B cell (primary cell): ENCODE data around the gene PML. TPM values are rescaled to one million over a fixed set of nuclear protein-coding genes. Genes with fewer than 3 reads are reported as not detected.
"Not testable (repeated sequence)": the region's sequence is repeated elsewhere in the genome, so short reads cannot be mapped to it uniquely, and the experiment has no call there.

Source experiments
- ATAC-seq: fragments of 200-7000 bp; cut with Tn5 transposase; one replicate; pipeline ENCODE4 v1.10.0; 2021; ENCODE audit warnings: low read depth, mild to moderate bottlenecking, moderate number of reproducible peaks, moderate library complexity
- CTCF ChIA-PET: fragments of 350-600 bp; sonication (Branson Sonifier 250); formaldehyde crosslinking; loops from one replicate; lab custom pipeline; 2021; ENCODE audit warnings: antibody characterized with exemption, inconsistent platforms; lab: Charles Lee
- POLR2A ChIA-PET: fragments of 350-600 bp; sonication (Branson Sonifier 250); formaldehyde crosslinking; loops from one replicate; lab custom pipeline; 2021; ENCODE audit warnings: antibody characterized with exemption; lab: Charles Lee
- DNase-seq: peaks from one replicate; pipeline ENCODE4 v3.0.0; 2013
- H2AFZ ChIP-seq: 2 replicates; pipeline ENCODE4 v1.6.1; 2012; ENCODE audit warnings: mild to moderate bottlenecking, low read depth, low read length; ENCODE audit not compliant: insufficient read depth, poor library complexity, severe bottlenecking
- H3K27ac ChIP-seq, 2 donors: 1 replicate in 1 of 2; 2 replicates in 1 of 2; pipeline ENCODE4 v1.5.1; 2012 to 2013; ENCODE audit warnings: low read length in 2 of 2, mild to moderate bottlenecking in 2 of 2, moderate library complexity in 1 of 2
- H3K27me3 ChIP-seq, 4 experiments: fragments of 200-600 bp in 1 of 4; sonication (generic) in 1 of 4; replicated peaks in 1 of 4; 1 replicate in 2 of 4; 2 replicates in 2 of 4; pipeline versions ENCODE4 v1.6.1 to v1.7.0; 2013 to 2016; ENCODE audit warnings: low read length in 3 of 4, mild to moderate bottlenecking in 2 of 4, mixed read lengths in 1 of 4, moderate library complexity in 1 of 4; ENCODE audit not compliant: insufficient read depth in 4 of 4, control insufficient read depth in 3 of 4; ENCODE audit errors: control extremely low read depth in 1 of 4
- H3K36me3 ChIP-seq, 2 experiments: replicated peaks in 1 of 2; 1 replicate in 1 of 2; 2 replicates in 1 of 2; pipeline versions ENCODE4 v1.6.1 to v1.7.1; 2013; ENCODE audit warnings: low read length in 1 of 2; ENCODE audit not compliant: insufficient read depth in 2 of 2, control insufficient read depth in 1 of 2; ENCODE audit errors: control extremely low read depth in 1 of 2, extremely low read depth in 1 of 2
- H3K4me1 ChIP-seq, 2 donors: fragments of 200-600 bp in 1 of 2; sonication (generic) in 1 of 2; 1 replicate in 1 of 2; 2 replicates in 1 of 2; pipeline versions ENCODE4 v1.5.1 to v1.6.1; 2013 to 2017; ENCODE audit warnings: low read length in 2 of 2; ENCODE audit not compliant: control insufficient read depth in 2 of 2, insufficient read depth in 2 of 2
- H3K4me2 ChIP-seq: replicated peaks from 2 replicates; pipeline ENCODE3; 2012; ENCODE audit warnings: mild to moderate bottlenecking, low read depth, low read length; ENCODE audit not compliant: poor library complexity, severe bottlenecking
- H3K4me3 ChIP-seq, 5 experiments: fragments of 200-600 bp in 1 of 5; sonication (generic) in 1 of 5; 1 replicate in 3 of 5; 2 replicates in 2 of 5; pipeline versions ENCODE4 v1.5.1 to v1.7.0; 2011 to 2016; ENCODE audit warnings: low read length in 4 of 5, mild to moderate bottlenecking in 4 of 5, low read depth in 2 of 5, control low read depth in 1 of 5, moderate library complexity in 1 of 5; ENCODE audit not compliant: insufficient read depth in 1 of 5; ENCODE audit errors: control extremely low read depth in 1 of 5, extremely low read depth in 1 of 5
- H3K79me2 ChIP-seq: fragments of 200-600 bp; sonication (generic); one replicate; pipeline ENCODE4 v1.6.0; 2016; ENCODE audit warnings: low read length; ENCODE audit not compliant: control insufficient read depth, insufficient read depth
- H3K9ac ChIP-seq: fragments of 200-600 bp; sonication (generic); 2 replicates; pipeline ENCODE4 v1.6.1; 2017; ENCODE audit warnings: mild to moderate bottlenecking, low read length, moderate library complexity
- H3K9me3 ChIP-seq, 3 donors: one replicate each; pipeline versions ENCODE4 v1.6.1 to v1.7.1; 2013; ENCODE audit warnings: low read length in 2 of 3; ENCODE audit not compliant: control insufficient read depth in 2 of 3, insufficient read depth in 1 of 3; ENCODE audit errors: control extremely low read depth in 1 of 3
- H4K20me1 ChIP-seq: 2 replicates; pipeline ENCODE4 v1.6.0; 2012; ENCODE audit warnings: mild to moderate bottlenecking, low read length; ENCODE audit not compliant: insufficient read depth, control insufficient read depth, poor library complexity, severe bottlenecking
- H3K27ac Mint-ChIP-seq: one replicate; pipeline ENCODE4 v1.8.0; 2021; ENCODE audit warnings: mixed read lengths
- H3K27me3 Mint-ChIP-seq: one replicate; pipeline ENCODE4 v1.8.0; 2021; ENCODE audit warnings: mixed read lengths
- H3K4me1 Mint-ChIP-seq: one replicate; pipeline ENCODE4 v1.8.0; 2021; ENCODE audit warnings: mixed read lengths
- H3K4me3 Mint-ChIP-seq: one replicate; pipeline ENCODE4 v1.8.0; 2021; ENCODE audit warnings: mixed read lengths
- H3K9me3 Mint-ChIP-seq: one replicate; pipeline ENCODE4 v1.8.0; 2022; ENCODE audit warnings: mixed read lengths; ENCODE audit not compliant: insufficient read depth
- CTCF ChIP-seq: fragments of 200-600 bp; IDR thresholded peaks from one replicate; pipeline ENCODE4 v1.8.0; 2022; ENCODE audit warnings: antibody characterized with exemption, mild to moderate bottlenecking
- EZH2 ChIP-seq: IDR thresholded peaks from 2 replicates; pipeline ENCODE4 v1.6.1; 2012; ENCODE audit warnings: borderline replicate concordance, low read depth, mild to moderate bottlenecking, moderate library complexity, low read length; ENCODE audit not compliant: insufficient read depth, poor library complexity, severe bottlenecking
- WGBS: methylation state at CpG from one replicate; pipeline ENCODE4 v1.1.5; 2013; ENCODE audit warnings: missing lambda C conversion rate; ENCODE audit not compliant: insufficient coverage; 5-methylcytosine and 5-hydroxymethylcytosine counted together
- intact Hi-C: fragments of 100-400 bp; cut with micrococcal nuclease; formaldehyde crosslinking; loops from one replicate; pipeline ENCODE4 v1.10.0; 2022
- polyA plus RNA-seq: library from polyadenylated mRNA; depleted of rRNA; stranded (reverse); fragments of >200 nt; gene quantifications from 2 replicates; pipeline ENCODE4 v1.2.3, GENCODE V29; 2012
- total RNA-seq, 2 donors: library from RNA; stranded (reverse); fragments of 120-200 nt in 1 of 2; gene quantifications; 1 replicate in 1 of 2; 2 replicates in 1 of 2; pipeline versions ENCODE4 v1.2.3 to v1.2.4, GENCODE V29; 2013 to 2022

PML gene
- total and polyA plus RNA-seq, 2 donors (not counting 1 experiment from before 2014, with no cell fraction given) = 59.2 to 66.3 TPM

DNA sequence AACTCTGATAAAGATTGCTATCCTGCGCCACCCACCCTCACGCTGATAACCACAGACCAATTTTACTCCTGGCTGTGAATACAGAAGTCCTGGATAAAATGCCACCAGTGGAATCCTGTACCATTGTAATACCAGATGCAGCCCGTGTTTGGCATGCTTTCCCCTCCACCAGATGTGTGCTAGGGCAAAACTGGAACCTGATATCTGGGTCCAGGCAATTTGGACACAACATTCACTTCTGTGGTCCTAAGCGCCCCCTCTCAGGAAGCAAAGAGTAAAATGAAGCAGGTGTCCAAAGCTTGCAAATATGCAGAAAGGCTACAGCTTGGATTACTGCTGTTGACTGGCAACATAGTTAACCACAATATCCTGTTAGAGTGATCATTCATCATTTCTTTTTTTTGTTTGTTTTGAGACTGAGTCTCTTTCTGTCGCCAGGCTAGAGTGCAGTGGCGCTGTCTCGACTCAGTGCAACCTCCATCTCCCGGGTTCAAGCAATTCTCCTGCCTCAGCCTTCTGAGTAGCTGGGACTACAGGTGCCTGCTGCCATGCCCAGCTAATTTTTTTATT is 35.4 kb upstream of the PML start:
- 0% methylated on average over 5 of the region's 8 CpGs for WGBS
- H3K79me2 ChIP-seq = no peaks in the 10 kb centered on the region
- DNase-seq = no peak
- no peaks in the 10 kb centered on the region for H4K20me1 ChIP-seq
- H3K27ac ChIP-seq = no peak overlapping the region
- ChIA-PET POLR2A (interaction anchor here (0.6 kb wide), 1 partner anchor 13 kb away, joined by 5 read pairs; no protein-coding TSS in a partner anchor), CTCF (interaction anchor here (0.7 kb wide), 1 partner anchor 32 kb away, joined by 3 read pairs; the partner anchor contains the start of gene LOXL1)
- no peak overlapping the region for H3K4me3 Mint-ChIP-seq
- peaks cover 9% of the 10 kb centered on the region for H3K27me3 Mint-ChIP-seq
- no peak for TF ChIP-seq EZH2
- TF ChIP-seq CTCF = no peak
- peaks cover 10% of the 10 kb centered on the region for H3K4me1 Mint-ChIP-seq
- no peak overlapping the region for H3K4me3 ChIP-seq
- no peaks in the 10 kb centered on the region for H3K36me3 ChIP-seq
- H3K9me3 Mint-ChIP-seq = no peaks in the 10 kb centered on the region
- no peaks in the 10 kb centered on the region for H3K9me3 ChIP-seq
- H3K27me3 ChIP-seq = peaks cover 0 to 6% (median 0%) of the 10 kb centered on the region in 4 experiments
- intact Hi-C loops = no loop called here
- ATAC-seq = peak; percentile 31
- H3K9ac ChIP-seq = no peak overlapping the region
- peak overlapping the region; percentile 67 for H3K27ac Mint-ChIP-seq
- no peak overlapping the region for H3K4me2 ChIP-seq
- peak overlapping the region; percentile 27 for H2AFZ ChIP-seq
- H3K4me1 ChIP-seq = peaks cover 12% of the 10 kb centered on the region in 2 donors

DNA sequence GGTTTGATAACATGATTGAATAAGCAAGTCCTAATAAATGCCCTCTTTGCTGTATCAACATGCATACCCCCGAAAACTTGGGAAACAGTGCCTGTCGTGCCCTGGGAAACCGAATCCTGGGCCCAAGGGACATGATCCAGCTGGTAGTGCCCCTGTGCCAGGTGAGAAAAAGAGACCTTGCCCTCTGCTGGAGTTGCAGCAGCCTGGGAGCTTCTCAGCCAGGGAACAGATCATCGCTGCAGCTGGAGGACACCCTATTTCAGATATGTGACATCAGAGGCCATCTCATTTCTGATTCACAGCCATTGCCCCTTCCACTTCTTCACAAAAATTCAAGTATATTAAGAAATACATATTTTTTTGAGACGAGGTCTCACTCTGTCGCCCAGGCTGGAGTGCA is 34.7 kb upstream of the PML start:
- DNase-seq = no peak
- ATAC-seq = no peak
- no peaks in the 10 kb centered on the region for H3K79me2 ChIP-seq
- intact Hi-C loops = no loop called here
- no peaks in the 10 kb centered on the region for H4K20me1 ChIP-seq
- ChIA-PET POLR2A (no interaction called here), CTCF (interaction anchor here (1.3 to 2.2 kb wide), 2 partner anchors 8 to 12 kb away, joined by 5 to 10 read pairs; no protein-coding TSS in a partner anchor)
- H3K4me2 ChIP-seq = no peak overlapping the region
- H3K36me3 ChIP-seq = no peaks in the 10 kb centered on the region
- Mint-ChIP-seq H3K9me3 (no peaks in the 10 kb centered on the region), H3K27me3 (peaks cover 12% of the 10 kb centered on the region), H3K4me1 (peaks cover 11% of the 10 kb centered on the region), H3K4me3 (no peak overlapping the region), H3K27ac (no peak overlapping the region)
- H3K4me1 ChIP-seq = peaks cover 13 to 14% of the 10 kb centered on the region in 2 donors
- TF ChIP-seq CTCF (no peak), EZH2 (no peak)
- no peak overlapping the region for H2AFZ ChIP-seq
- H3K9me3 ChIP-seq = no peaks in the 10 kb centered on the region
- H3K4me3 ChIP-seq = no peak overlapping the region
- peaks cover 0 to 3% (median 0%) of the 10 kb centered on the region in 4 experiments for H3K27me3 ChIP-seq
- 87% methylated on average over 3 of the region's 6 CpGs for WGBS
- no peak overlapping the region for H3K27ac ChIP-seq
- H3K9ac ChIP-seq = no peak overlapping the region

DNA sequence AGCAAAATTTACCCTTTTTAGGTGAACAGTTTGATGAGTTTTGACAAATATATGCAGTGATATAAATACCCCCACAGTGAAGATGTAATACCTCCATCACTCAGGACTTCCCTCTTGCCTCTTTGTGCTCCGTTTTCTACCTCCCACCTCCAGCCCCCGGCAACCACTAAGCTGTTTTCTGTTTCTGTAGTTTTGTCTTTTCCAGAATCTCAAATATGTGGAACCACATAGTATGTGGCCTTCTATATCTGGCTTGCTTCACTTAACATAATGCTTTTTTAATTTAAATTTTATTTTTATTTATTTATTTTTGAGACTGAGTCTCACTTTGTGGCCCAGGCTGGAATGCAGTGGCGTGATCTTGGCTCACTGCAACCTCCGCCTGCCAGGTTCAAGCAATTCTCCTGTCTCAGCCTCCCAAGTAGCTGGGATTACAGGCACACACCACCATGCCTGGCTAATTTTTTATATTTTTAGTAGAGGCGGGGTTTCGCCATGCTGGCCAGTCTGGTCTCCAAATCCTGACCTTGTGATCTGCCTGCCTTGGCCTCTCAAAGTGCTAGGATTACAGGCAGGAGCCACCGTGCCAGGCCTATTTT is 33.9 kb upstream of the PML start:
- H3K4me1 Mint-ChIP-seq = peaks cover 19% of the 10 kb centered on the region
- H3K27ac Mint-ChIP-seq, H3K4me3 ChIP-seq, DNase-seq, intact Hi-C loops, H2AFZ ChIP-seq, H3K9ac ChIP-seq, H4K20me1 ChIP-seq, POLR2A ChIA-PET, H3K36me3 ChIP-seq, H3K27me3 ChIP-seq, H3K79me2 ChIP-seq, H3K4me3 Mint-ChIP-seq, H3K9me3 Mint-ChIP-seq, H3K27ac ChIP-seq, H3K4me2 ChIP-seq, ATAC-seq, H3K9me3 ChIP-seq: not testable (repeated sequence)
- CTCF ChIA-PET = interaction anchor here (1.3 to 2.2 kb wide), 2 partner anchors 9 to 12 kb away, joined by 5 to 10 read pairs; no protein-coding TSS in a partner anchor
- 81% methylated on average over 7 of the region's 7 CpGs for WGBS
- peaks cover 13% of the 10 kb centered on the region for H3K27me3 Mint-ChIP-seq
- H3K4me1 ChIP-seq = peaks cover 20 to 22% of the 10 kb centered on the region in 2 donors
